Measurements from ENCODE around the gene FTO. TPM values are rescaled to one million over a fixed set of nuclear protein-coding genes. Genes with fewer than 3 reads are reported as not detected.

FTO gene
- polyA plus RNA-seq, 1 donor: 55.1 TPM

GRCh38 chr16:54096607-54097006, 392.7 kb downstream of the FTO start:
- no peak for DNase-seq

- no peak for DNase-seq
Observed at GRCh38 chr16:54097774-54098173, 393.8 kb downstream of the FTO start.

- DNase-seq: no peak
Observed at GRCh38 chr16:54098247-54098646, 394.3 kb downstream of the FTO start.

GRCh38 chr16:54099627-54100026, 395.7 kb downstream of the FTO start:
- no peak for DNase-seq

- DNase-seq: no peak
Observed at GRCh38 chr16:54102888-54103866, 399.2 kb downstream of the FTO start.

- DNase-seq: no peak
Observed at GRCh38 chr16:54106057-54106456, 402.1 kb downstream of the FTO start.

GRCh38 chr16:54107583-54108202, 403.7 kb downstream of the FTO start:
- DNase-seq: no peak

GRCh38 chr16:54110016-54110981, 406.3 kb downstream of the FTO start:
- DNase-seq: no peak

GRCh38 chr16:54112451-54113206, 408.7 kb downstream of the FTO start:
- DNase-seq: peak; percentile 1

- no peak for DNase-seq
Observed at GRCh38 chr16:54115558-54115957, 411.6 kb downstream of the FTO start.

- DNase-seq: no peak
Observed at GRCh38 chr16:54116124-54116655, 412.2 kb downstream of the FTO start.

- no peak for DNase-seq
Observed at GRCh38 chr16:54118846-54119245, 414.9 kb downstream of the FTO start.

- DNase-seq: no peak
Observed at GRCh38 chr16:54120846-54121480, 417.0 kb downstream of the FTO start.

GRCh38 chr16:54121539-54122295, 417.8 kb downstream of the FTO start:
- DNase-seq: no peak

- DNase-seq: no peak
Observed at GRCh38 chr16:54123766-54124165, 419.8 kb downstream of the FTO start.

- no peak for DNase-seq
Observed at GRCh38 chr16:54125751-54126655, 422.0 kb downstream of the FTO start.

GRCh38 chr16:54126907-54127306, 423.0 kb downstream of the FTO start:
- DNase-seq: no peak

GRCh38 chr16:54128629-54129234, 424.8 kb downstream of the FTO start:
- no peak for DNase-seq

GRCh38 chr16:54129810-54130209, 425.9 kb downstream of the FTO start:
- no peak for DNase-seq
